ENCODE measurements around the gene CCDC171. TPM values are rescaled to one million over a fixed set of nuclear protein-coding genes. Genes with fewer than 3 reads are reported as not detected.

The CCDC171 gene
- total RNA-seq, 1 experiment from 2014 or later = 2.4 TPM

DNA sequence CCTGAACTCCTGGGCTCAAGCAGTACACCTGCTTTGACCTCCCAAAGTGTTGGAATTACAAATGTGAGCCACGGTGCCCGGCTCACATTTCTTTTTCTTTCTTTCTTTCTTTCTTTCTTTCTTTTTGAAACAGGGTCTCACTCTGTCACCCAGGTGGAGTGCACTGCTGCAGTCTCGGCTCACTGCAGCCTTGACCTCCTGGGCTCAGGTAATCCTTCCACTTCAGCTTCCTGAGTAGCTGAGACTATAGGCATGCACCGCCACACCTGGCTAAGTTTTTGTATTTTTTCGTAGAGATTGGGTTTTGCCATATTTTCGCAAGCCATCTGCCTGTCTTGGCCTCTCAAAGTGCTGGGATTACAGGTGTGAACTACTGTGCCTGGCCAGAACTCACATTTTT is 183.7 kb downstream of the CCDC171 start:
- DNase-seq = no peak
- Histone ChIP-seq H3K4me1 (ENCODE audit: insufficient read depth, low read length) (no peaks in the 10 kb centered on the region), H3K27ac (ENCODE audit: insufficient read length, low read depth, low read length) (no peak overlapping the region), H4K91ac (ENCODE audit: insufficient read length, low read depth, low read length) (no peak overlapping the region), H2BK5ac (ENCODE audit: insufficient read length, low read length) (no peak overlapping the region), H2AK5ac (ENCODE audit: insufficient read length, low read length) (no peak overlapping the region), H3K56ac (ENCODE audit: insufficient read length, low read depth, low read length) (no peak overlapping the region), H2BK20ac (ENCODE audit: low read depth, low read length, poor library complexity, severe bottlenecking) (no peak overlapping the region), H3K4ac (ENCODE audit: low read depth, low read length) (no peak overlapping the region), H2BK15ac (ENCODE audit: low read depth, low read length) (no peak overlapping the region), H3K4me2 (ENCODE audit: insufficient read depth, insufficient read length, low read length) (no peak overlapping the region), H2BK120ac (ENCODE audit: low read depth, low read length, poor library complexity, severe bottlenecking) (no peak overlapping the region), H3K14ac (ENCODE audit: insufficient read depth, low read length) (no peak overlapping the region), H4K8ac (replicated peaks; ENCODE audit: insufficient read length, low read depth, low read length) (no peak overlapping the region), H4K20me1 (ENCODE audit: control insufficient read depth, insufficient read depth, insufficient read length) (no peaks in the 10 kb centered on the region), H3K27me3 (ENCODE audit: insufficient read depth, low read length) (no peaks in the 10 kb centered on the region), H3K23me2 (ENCODE audit: insufficient read length, low read depth, low read length, poor library complexity, severe bottlenecking) (no peaks in the 10 kb centered on the region), H4K5ac (ENCODE audit: insufficient read length, low read depth, low read length) (no peak overlapping the region), H3K18ac (ENCODE audit: insufficient read length, low read depth, low read length) (no peak overlapping the region), H3K9me3 (ENCODE audit: control insufficient read depth, low read depth, low read length) (no peaks in the 10 kb centered on the region), H3K9ac (ENCODE audit: extremely low read depth, insufficient read length, low read length) (no peak overlapping the region), H3K79me1 (ENCODE audit: insufficient read depth, low read depth, low read length, poor library complexity, severe bottlenecking) (no peaks in the 10 kb centered on the region), H2BK12ac (ENCODE audit: insufficient read length, low read depth, low read length) (no peak overlapping the region), H3K23ac (ENCODE audit: insufficient read length, low read depth, low read length) (no peak overlapping the region), H3T11ph (ENCODE audit: low read length) (no peak overlapping the region), H3K79me2 (ENCODE audit: insufficient read depth, low read length) (no peaks in the 10 kb centered on the region), H2AFZ (ENCODE audit: low read length) (no peak overlapping the region)
- no peak for TF ChIP-seq CTCF (conservative IDR thresholded peaks at IDR 0.05)
- Mint-ChIP-seq H3K27me3 (ENCODE audit: low read depth) (no peaks in the 10 kb centered on the region), H3K36me3 (ENCODE audit: insufficient read depth in 1 of 3, low read depth in 3 of 3) (no peaks in the 10 kb centered on the region), H3K4me3 (no peak overlapping the region), H3K27ac (peak overlapping the region in 2 of 3 experiments; percentile 4 to 8; a peak in 1 of 7 replicates), H3K4me1 (peaks cover 0 to 3% of the 10 kb centered on the region in 2 experiments; a peak in 1 of 4 replicates), H3K9me3 (no peaks in the 10 kb centered on the region)
- no CpG with 5 or more reads among the region's 6 CpGs for WGBS (ENCODE audit: extremely low coverage, insufficient read length, low lambda C conversion rate)

Measured in H9 (cell line).